B cell (primary cell): ENCODE measurements around the gene TGOLN2. TPM values are rescaled to one million over a fixed set of nuclear protein-coding genes. Genes with fewer than 3 reads are reported as not detected.

Source experiments
- ATAC-seq: fragments of 200-7000 bp; cut with Tn5 transposase; one replicate; pipeline ENCODE4 v1.10.0; 2021; ENCODE audit warnings: low read depth, mild to moderate bottlenecking, moderate number of reproducible peaks, moderate library complexity
- CTCF ChIA-PET: fragments of 350-600 bp; sonication (Branson Sonifier 250); formaldehyde crosslinking; loops from one replicate; lab custom pipeline; 2021; ENCODE audit warnings: antibody characterized with exemption, inconsistent platforms; lab: Charles Lee
- POLR2A ChIA-PET: fragments of 350-600 bp; sonication (Branson Sonifier 250); formaldehyde crosslinking; loops from one replicate; lab custom pipeline; 2021; ENCODE audit warnings: antibody characterized with exemption; lab: Charles Lee
- DNase-seq: peaks from one replicate; pipeline ENCODE4 v3.0.0; 2013
- H2AFZ ChIP-seq: 2 replicates; pipeline ENCODE4 v1.6.1; 2012; ENCODE audit warnings: mild to moderate bottlenecking, low read depth, low read length; ENCODE audit not compliant: insufficient read depth, poor library complexity, severe bottlenecking
- H3K27ac ChIP-seq, 2 donors: 1 replicate in 1 of 2; 2 replicates in 1 of 2; pipeline ENCODE4 v1.5.1; 2012 to 2013; ENCODE audit warnings: low read length in 2 of 2, mild to moderate bottlenecking in 2 of 2, moderate library complexity in 1 of 2
- H3K27me3 ChIP-seq, 4 experiments: fragments of 200-600 bp in 1 of 4; sonication (generic) in 1 of 4; replicated peaks in 1 of 4; 1 replicate in 2 of 4; 2 replicates in 2 of 4; pipeline versions ENCODE4 v1.6.1 to v1.7.0; 2013 to 2016; ENCODE audit warnings: low read length in 3 of 4, mild to moderate bottlenecking in 2 of 4, mixed read lengths in 1 of 4, moderate library complexity in 1 of 4; ENCODE audit not compliant: insufficient read depth in 4 of 4, control insufficient read depth in 3 of 4; ENCODE audit errors: control extremely low read depth in 1 of 4
- H3K36me3 ChIP-seq, 2 experiments: replicated peaks in 1 of 2; 1 replicate in 1 of 2; 2 replicates in 1 of 2; pipeline versions ENCODE4 v1.6.1 to v1.7.1; 2013; ENCODE audit warnings: low read length in 1 of 2; ENCODE audit not compliant: insufficient read depth in 2 of 2, control insufficient read depth in 1 of 2; ENCODE audit errors: control extremely low read depth in 1 of 2, extremely low read depth in 1 of 2
- H3K4me1 ChIP-seq, 2 donors: fragments of 200-600 bp in 1 of 2; sonication (generic) in 1 of 2; 1 replicate in 1 of 2; 2 replicates in 1 of 2; pipeline versions ENCODE4 v1.5.1 to v1.6.1; 2013 to 2017; ENCODE audit warnings: low read length in 2 of 2; ENCODE audit not compliant: control insufficient read depth in 2 of 2, insufficient read depth in 2 of 2
- H3K4me2 ChIP-seq: replicated peaks from 2 replicates; pipeline ENCODE3; 2012; ENCODE audit warnings: mild to moderate bottlenecking, low read depth, low read length; ENCODE audit not compliant: poor library complexity, severe bottlenecking
- H3K4me3 ChIP-seq, 5 experiments: fragments of 200-600 bp in 1 of 5; sonication (generic) in 1 of 5; 1 replicate in 3 of 5; 2 replicates in 2 of 5; pipeline versions ENCODE4 v1.5.1 to v1.7.0; 2011 to 2016; ENCODE audit warnings: low read length in 4 of 5, mild to moderate bottlenecking in 4 of 5, low read depth in 2 of 5, control low read depth in 1 of 5, moderate library complexity in 1 of 5; ENCODE audit not compliant: insufficient read depth in 1 of 5; ENCODE audit errors: control extremely low read depth in 1 of 5, extremely low read depth in 1 of 5
- H3K79me2 ChIP-seq: fragments of 200-600 bp; sonication (generic); one replicate; pipeline ENCODE4 v1.6.0; 2016; ENCODE audit warnings: low read length; ENCODE audit not compliant: control insufficient read depth, insufficient read depth
- H3K9ac ChIP-seq: fragments of 200-600 bp; sonication (generic); 2 replicates; pipeline ENCODE4 v1.6.1; 2017; ENCODE audit warnings: mild to moderate bottlenecking, low read length, moderate library complexity
- H3K9me3 ChIP-seq, 3 donors: one replicate each; pipeline versions ENCODE4 v1.6.1 to v1.7.1; 2013; ENCODE audit warnings: low read length in 2 of 3; ENCODE audit not compliant: control insufficient read depth in 2 of 3, insufficient read depth in 1 of 3; ENCODE audit errors: control extremely low read depth in 1 of 3
- H4K20me1 ChIP-seq: 2 replicates; pipeline ENCODE4 v1.6.0; 2012; ENCODE audit warnings: mild to moderate bottlenecking, low read length; ENCODE audit not compliant: insufficient read depth, control insufficient read depth, poor library complexity, severe bottlenecking
- H3K27ac Mint-ChIP-seq: one replicate; pipeline ENCODE4 v1.8.0; 2021; ENCODE audit warnings: mixed read lengths
- H3K27me3 Mint-ChIP-seq: one replicate; pipeline ENCODE4 v1.8.0; 2021; ENCODE audit warnings: mixed read lengths
- H3K4me1 Mint-ChIP-seq: one replicate; pipeline ENCODE4 v1.8.0; 2021; ENCODE audit warnings: mixed read lengths
- H3K4me3 Mint-ChIP-seq: one replicate; pipeline ENCODE4 v1.8.0; 2021; ENCODE audit warnings: mixed read lengths
- H3K9me3 Mint-ChIP-seq: one replicate; pipeline ENCODE4 v1.8.0; 2022; ENCODE audit warnings: mixed read lengths; ENCODE audit not compliant: insufficient read depth
- CTCF ChIP-seq: fragments of 200-600 bp; IDR thresholded peaks from one replicate; pipeline ENCODE4 v1.8.0; 2022; ENCODE audit warnings: antibody characterized with exemption, mild to moderate bottlenecking
- EZH2 ChIP-seq: IDR thresholded peaks from 2 replicates; pipeline ENCODE4 v1.6.1; 2012; ENCODE audit warnings: borderline replicate concordance, low read depth, mild to moderate bottlenecking, moderate library complexity, low read length; ENCODE audit not compliant: insufficient read depth, poor library complexity, severe bottlenecking
- WGBS: methylation state at CpG from one replicate; pipeline ENCODE4 v1.1.5; 2013; ENCODE audit warnings: missing lambda C conversion rate; ENCODE audit not compliant: insufficient coverage; 5-methylcytosine and 5-hydroxymethylcytosine counted together
- intact Hi-C: fragments of 100-400 bp; cut with micrococcal nuclease; formaldehyde crosslinking; loops from one replicate; pipeline ENCODE4 v1.10.0; 2022
- polyA plus RNA-seq: library from polyadenylated mRNA; depleted of rRNA; stranded (reverse); fragments of >200 nt; gene quantifications from 2 replicates; pipeline ENCODE4 v1.2.3, GENCODE V29; 2012
- small RNA-seq: library from RNA; depleted of rRNA; stranded (forward); fragments of <200 nt; gene quantifications from one replicate; pipeline ENCODE3, GENCODE V24; 2012; ENCODE audit warnings: low replicate concordance, low read depth; ENCODE audit not compliant: insufficient read length
- total RNA-seq, 2 donors: library from RNA; stranded (reverse); fragments of 120-200 nt in 1 of 2; gene quantifications; 1 replicate in 1 of 2; 2 replicates in 1 of 2; pipeline versions ENCODE4 v1.2.3 to v1.2.4, GENCODE V29; 2013 to 2022

TGOLN2 gene
- total and polyA plus RNA-seq, 2 donors (not counting 1 experiment from before 2014, with no cell fraction given): 106 to 172 TPM

GRCh38 chr2:85269959-85270358, 57.8 kb downstream of the TGOLN2 start:
- H3K4me1 Mint-ChIP-seq: no peaks in the 10 kb centered on the region
- no peak for DNase-seq
- no peak overlapping the region for H3K4me3 Mint-ChIP-seq
- TF ChIP-seq CTCF (no peak), EZH2 (no peak)
- CTCF ChIA-PET: interaction anchor here (9.3 kb wide), 1 partner anchor 28 kb away, joined by 91 read pairs; no protein-coding TSS in a partner anchor
- H3K27me3 Mint-ChIP-seq: peaks cover 46% of the 10 kb centered on the region
- Histone ChIP-seq H4K20me1 (no peaks in the 10 kb centered on the region), H3K36me3 (no peaks in the 10 kb centered on the region), H3K4me1 (no peaks in the 10 kb centered on the region), H3K79me2 (no peaks in the 10 kb centered on the region), H3K27me3 (peaks cover 0 to 6% (median 0%) of the 10 kb centered on the region in 4 experiments), H3K27ac (no peak overlapping the region), H3K9me3 (no peaks in the 10 kb centered on the region), H3K4me3 (no peak overlapping the region), H3K4me2 (no peak overlapping the region), H2AFZ (no peak overlapping the region), H3K9ac (no peak overlapping the region)
- H3K9me3 Mint-ChIP-seq: no peaks in the 10 kb centered on the region
- ATAC-seq: no peak
- intact Hi-C loops: no loop called here
- POLR2A ChIA-PET: no interaction called here
- WGBS: 79% methylated on average over 6 of the region's 6 CpGs
- H3K27ac Mint-ChIP-seq: no peak overlapping the region

Small RNAs within 50 kb of the gene (small RNA-seq; reads per million reads assigned to genes)
- gene AC062037.1 (not detected), gene RF00019 (not detected), gene RN7SL113P (not detected)

Other genes with a start within 250 kb of the TGOLN2 start
- 0.53 and 0.67 TPM in 2 replicates for gene TCF7L1, start 194.6 kb downstream of the TGOLN2 start, total RNA-seq
- 0.46 and 0.81 TPM in 2 replicates for gene TCF7L1, start 194.6 kb downstream of the TGOLN2 start, polyA plus RNA-seq
- gene RETSAT, start 26.5 kb upstream of the TGOLN2 start, total RNA-seq: 23.8 and 28.1 TPM in 2 replicates
- 9.9 and 13.0 TPM in 2 replicates for gene RETSAT, start 26.5 kb upstream of the TGOLN2 start, polyA plus RNA-seq
- gene ELMOD3, start 26.8 kb upstream of the TGOLN2 start, total RNA-seq: 34.0 and 34.3 TPM in 2 replicates
- 51.8 and 57.6 TPM in 2 replicates for gene ELMOD3, start 26.8 kb upstream of the TGOLN2 start, polyA plus RNA-seq
- gene CAPG, start 82.4 kb upstream of the TGOLN2 start, total RNA-seq: 179 and 210 TPM in 2 replicates
- 133 and 158 TPM in 2 replicates for gene CAPG, start 82.4 kb upstream of the TGOLN2 start, polyA plus RNA-seq
- 1.1 and 1.6 TPM in 2 replicates for gene SH2D6, start 90.7 kb upstream of the TGOLN2 start, total RNA-seq
- 0.27 TPM in 1 of 2 replicates, not detected in the other for gene SH2D6, start 90.7 kb upstream of the TGOLN2 start, polyA plus RNA-seq
- gene MAT2A, start 211.2 kb upstream of the TGOLN2 start, total RNA-seq: 177 and 190 TPM in 2 replicates
- gene MAT2A, start 211.2 kb upstream of the TGOLN2 start, polyA plus RNA-seq: 130 and 133 TPM in 2 replicates
- 33.0 and 36.8 TPM in 2 replicates for gene GGCX, start 233.5 kb upstream of the TGOLN2 start, total RNA-seq
- gene GGCX, start 233.5 kb upstream of the TGOLN2 start, polyA plus RNA-seq: 23.5 and 28.8 TPM in 2 replicates
- 73.1 and 73.8 TPM in 2 replicates for gene VAMP8, start 249.6 kb upstream of the TGOLN2 start, total RNA-seq
- gene VAMP8, start 249.6 kb upstream of the TGOLN2 start, polyA plus RNA-seq: 68.7 and 96.6 TPM in 2 replicates